ENCODE data around the gene CAPZA1.

DNA sequence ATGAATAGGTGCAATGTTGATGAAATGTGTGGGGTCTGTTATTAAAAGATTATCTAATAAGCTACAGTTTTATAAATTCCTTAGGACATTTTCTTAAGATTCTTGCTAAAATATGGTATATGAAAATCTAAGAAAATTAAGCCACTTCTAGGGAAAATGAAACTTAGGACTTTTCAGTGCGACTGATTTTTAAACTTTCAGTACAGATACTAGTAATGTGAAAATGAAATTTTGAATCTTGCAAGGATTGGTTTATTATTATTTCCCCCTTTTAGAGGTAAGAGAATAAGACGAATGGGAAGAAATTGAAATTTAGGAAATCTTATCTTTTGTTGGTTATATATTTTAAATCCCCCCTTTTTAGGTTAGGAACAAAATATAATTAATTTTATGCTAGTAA is 16.4 kb downstream of the CAPZA1 start:
- TF ChIP-seq, protein P1, sequence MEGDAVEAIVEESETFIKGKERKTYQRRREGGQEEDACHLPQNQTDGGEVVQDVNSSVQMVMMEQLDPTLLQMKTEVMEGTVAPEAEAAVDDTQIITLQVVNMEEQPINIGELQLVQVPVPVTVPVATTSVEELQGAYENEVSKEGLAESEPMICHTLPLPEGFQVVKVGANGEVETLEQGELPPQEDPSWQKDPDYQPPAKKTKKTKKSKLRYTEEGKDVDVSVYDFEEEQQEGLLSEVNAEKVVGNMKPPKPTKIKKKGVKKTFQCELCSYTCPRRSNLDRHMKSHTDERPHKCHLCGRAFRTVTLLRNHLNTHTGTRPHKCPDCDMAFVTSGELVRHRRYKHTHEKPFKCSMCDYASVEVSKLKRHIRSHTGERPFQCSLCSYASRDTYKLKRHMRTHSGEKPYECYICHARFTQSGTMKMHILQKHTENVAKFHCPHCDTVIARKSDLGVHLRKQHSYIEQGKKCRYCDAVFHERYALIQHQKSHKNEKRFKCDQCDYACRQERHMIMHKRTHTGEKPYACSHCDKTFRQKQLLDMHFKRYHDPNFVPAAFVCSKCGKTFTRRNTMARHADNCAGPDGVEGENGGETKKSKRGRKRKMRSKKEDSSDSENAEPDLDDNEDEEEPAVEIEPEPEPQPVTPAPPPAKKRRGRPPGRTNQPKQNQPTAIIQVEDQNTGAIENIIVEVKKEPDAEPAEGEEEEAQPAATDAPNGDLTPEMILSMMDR (IDR thresholded peaks at IDR 0.05), result no peak
- no peak for TF ChIP-seq POLR2A (IDR thresholded peaks at IDR 0.05)
